SK-N-SH treated with all-trans-retinoic acid at 6 μM for 48 hours (cell line): ENCODE measurements around the gene TMEM107.

Experiments
- ATAC-seq: fragments of 200-7000 bp; cut with Tn5 transposase; 3 replicates; pipeline ENCODE4 v1.9.1; 2020; ENCODE audit warnings: mild to moderate bottlenecking, moderate library complexity
- ARNTL ChIP-seq: fragments of 450-650 bp; formaldehyde crosslinking; IDR thresholded peaks from 2 replicates; pipeline ENCODE4 v1.5.0; 2020; ENCODE audit warnings: low read depth, mild to moderate bottlenecking, moderate library complexity, borderline replicate concordance
- BACH2 ChIP-seq: fragments of 250-450 bp; sonication (Bioruptor Pico); IDR thresholded peaks from 2 replicates; pipeline ENCODE4 v1.9.0; 2021; ENCODE audit warnings: mild to moderate bottlenecking, borderline replicate concordance
- CSDC2 ChIP-seq: fragments of 250-450 bp; sonication (Bioruptor Pico); IDR thresholded peaks from 2 replicates; pipeline ENCODE4 v1.5.0; 2020; ENCODE audit warnings: mild to moderate bottlenecking, moderate library complexity
- ESRRG ChIP-seq: fragments of 250-450 bp; sonication (Bioruptor Pico); IDR thresholded peaks from 2 replicates; pipeline ENCODE4 v1.6.1; 2021; ENCODE audit warnings: mild to moderate bottlenecking
- GLIS3 ChIP-seq: fragments of 250-450 bp; sonication (Bioruptor Pico); IDR thresholded peaks from 2 replicates; pipeline ENCODE4 v1.5.0; 2020; ENCODE audit warnings: mild to moderate bottlenecking, moderate library complexity
- ISL1 ChIP-seq: fragments of 250-450 bp; sonication (Bioruptor Pico); IDR thresholded peaks from 2 replicates; pipeline ENCODE4 v2.1.2; 2022; ENCODE audit warnings: mild to moderate bottlenecking, moderate library complexity
- OSR1 ChIP-seq: fragments of 250-450 bp; sonication (Bioruptor Pico); IDR thresholded peaks from 2 replicates; pipeline ENCODE4 v1.8.0; 2022; ENCODE audit warnings: moderate library complexity, mild to moderate bottlenecking, inconsistent platforms
- PPARA ChIP-seq: fragments of 250-450 bp; sonication (Bioruptor Pico); IDR thresholded peaks from 2 replicates; pipeline ENCODE4 v1.5.0; 2020; ENCODE audit warnings: mild to moderate bottlenecking, borderline replicate concordance
- RARB ChIP-seq: fragments of 250-450 bp; sonication (Bioruptor Pico); IDR thresholded peaks from 2 replicates; pipeline ENCODE4 v1.8.0; 2021; ENCODE audit warnings: mild to moderate bottlenecking, moderate library complexity
- TCF4 ChIP-seq: fragments of 250-450 bp; sonication (Bioruptor Pico); IDR thresholded peaks from 2 replicates; pipeline ENCODE4 v1.8.0; 2021; ENCODE audit warnings: mild to moderate bottlenecking, moderate library complexity, borderline replicate concordance
- TOX ChIP-seq: fragments of 250-450 bp; sonication (Bioruptor Pico); IDR thresholded peaks from 2 replicates; pipeline ENCODE4 v1.8.0; 2021; ENCODE audit warnings: mild to moderate bottlenecking, moderate library complexity, borderline replicate concordance
- ZC3H10 ChIP-seq: fragments of 250-450 bp; sonication (Bioruptor Pico); IDR thresholded peaks from 2 replicates; pipeline ENCODE4 v1.5.1; 2021; ENCODE audit warnings: mild to moderate bottlenecking, moderate library complexity
- ZNF70 ChIP-seq: fragments of 450-650 bp; formaldehyde crosslinking; IDR thresholded peaks from 2 replicates; pipeline ENCODE4 v1.5.0; 2020; ENCODE audit warnings: mild to moderate bottlenecking, moderate library complexity
- ZNF8 ChIP-seq: fragments of 450-650 bp; formaldehyde crosslinking; IDR thresholded peaks from 2 replicates; pipeline ENCODE4 v1.5.0; 2020; ENCODE audit warnings: mild to moderate bottlenecking, moderate library complexity
- TF ChIP-seq, protein P1 (sequence below): fragments of 250-450 bp; sonication (Bioruptor Pico); IDR thresholded peaks from 2 replicates; pipeline ENCODE4 v1.5.0; 2020; ENCODE audit warnings: mild to moderate bottlenecking, moderate library complexity
- TF ChIP-seq, protein P2 (sequence below): fragments of 250-450 bp; sonication (Bioruptor Pico); IDR thresholded peaks from 2 replicates; pipeline ENCODE4 v1.5.1; 2020; ENCODE audit warnings: low read depth, mild to moderate bottlenecking, moderate library complexity
- TF ChIP-seq, protein P3 (sequence below): fragments of 250-450 bp; sonication (Bioruptor Pico); IDR thresholded peaks from 2 replicates; pipeline ENCODE4 v1.8.0; 2020; ENCODE audit warnings: mild to moderate bottlenecking, moderate library complexity, borderline replicate concordance
- TF ChIP-seq, protein P4 (sequence below): fragments of 250-450 bp; sonication (Bioruptor Pico); IDR thresholded peaks from 2 replicates; pipeline ENCODE4 v1.8.0; 2021; ENCODE audit warnings: low read depth, mild to moderate bottlenecking, moderate library complexity, borderline replicate concordance

Gene TMEM107

DNA sequence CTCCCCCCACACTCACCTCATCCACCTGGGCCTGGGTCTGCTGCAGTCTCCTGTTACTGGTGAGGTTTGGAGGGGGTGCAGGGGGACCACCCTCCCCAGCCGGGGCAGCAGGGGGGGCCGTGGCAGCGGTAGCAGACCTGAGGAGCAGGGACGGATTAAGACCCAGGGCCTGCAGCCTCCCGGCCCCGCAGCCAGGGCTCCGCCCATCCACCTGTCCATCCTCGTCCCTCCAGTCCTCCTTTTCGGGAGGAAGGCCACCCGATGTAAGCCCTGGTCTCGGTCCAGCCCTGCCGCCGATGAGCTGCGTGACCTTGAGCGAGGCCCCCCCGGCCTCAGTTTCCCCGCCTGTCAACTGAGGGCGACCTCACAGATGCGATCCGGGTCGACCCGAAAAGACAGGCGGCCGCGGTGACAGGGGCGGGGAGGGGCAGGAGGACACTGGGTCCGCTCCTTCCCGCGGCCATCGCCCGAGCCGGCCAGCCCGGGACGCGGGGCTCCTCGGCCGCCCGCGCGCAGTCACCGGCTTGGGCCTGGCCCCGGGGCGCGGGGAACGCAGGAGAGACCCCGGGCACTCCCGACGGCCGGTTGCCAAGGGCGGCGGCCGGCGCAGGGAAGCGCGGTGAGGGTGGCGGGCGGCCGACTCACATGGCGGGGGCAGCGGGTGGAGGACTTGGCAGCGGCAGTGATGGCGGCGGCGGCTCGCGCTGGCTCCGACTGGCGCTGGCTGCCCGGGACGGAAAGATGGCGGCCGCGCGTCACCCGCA lies 13.8 kb downstream of the TMEM107 start, which contains the start of gene VAMP2 (continued):
- TF ChIP-seq, protein P1, sequence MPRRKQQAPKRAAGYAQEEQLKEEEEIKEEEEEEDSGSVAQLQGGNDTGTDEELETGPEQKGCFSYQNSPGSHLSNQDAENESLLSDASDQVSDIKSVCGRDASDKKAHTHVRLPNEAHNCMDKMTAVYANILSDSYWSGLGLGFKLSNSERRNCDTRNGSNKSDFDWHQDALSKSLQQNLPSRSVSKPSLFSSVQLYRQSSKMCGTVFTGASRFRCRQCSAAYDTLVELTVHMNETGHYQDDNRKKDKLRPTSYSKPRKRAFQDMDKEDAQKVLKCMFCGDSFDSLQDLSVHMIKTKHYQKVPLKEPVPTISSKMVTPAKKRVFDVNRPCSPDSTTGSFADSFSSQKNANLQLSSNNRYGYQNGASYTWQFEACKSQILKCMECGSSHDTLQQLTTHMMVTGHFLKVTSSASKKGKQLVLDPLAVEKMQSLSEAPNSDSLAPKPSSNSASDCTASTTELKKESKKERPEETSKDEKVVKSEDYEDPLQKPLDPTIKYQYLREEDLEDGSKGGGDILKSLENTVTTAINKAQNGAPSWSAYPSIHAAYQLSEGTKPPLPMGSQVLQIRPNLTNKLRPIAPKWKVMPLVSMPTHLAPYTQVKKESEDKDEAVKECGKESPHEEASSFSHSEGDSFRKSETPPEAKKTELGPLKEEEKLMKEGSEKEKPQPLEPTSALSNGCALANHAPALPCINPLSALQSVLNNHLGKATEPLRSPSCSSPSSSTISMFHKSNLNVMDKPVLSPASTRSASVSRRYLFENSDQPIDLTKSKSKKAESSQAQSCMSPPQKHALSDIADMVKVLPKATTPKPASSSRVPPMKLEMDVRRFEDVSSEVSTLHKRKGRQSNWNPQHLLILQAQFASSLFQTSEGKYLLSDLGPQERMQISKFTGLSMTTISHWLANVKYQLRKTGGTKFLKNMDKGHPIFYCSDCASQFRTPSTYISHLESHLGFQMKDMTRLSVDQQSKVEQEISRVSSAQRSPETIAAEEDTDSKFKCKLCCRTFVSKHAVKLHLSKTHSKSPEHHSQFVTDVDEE, result no peak
- no peak for TF ChIP-seq BACH2 (CRISPR knock-in tag)
- no peak for TF ChIP-seq ZC3H10 (CRISPR knock-in tag)
- TF ChIP-seq, protein P2, sequence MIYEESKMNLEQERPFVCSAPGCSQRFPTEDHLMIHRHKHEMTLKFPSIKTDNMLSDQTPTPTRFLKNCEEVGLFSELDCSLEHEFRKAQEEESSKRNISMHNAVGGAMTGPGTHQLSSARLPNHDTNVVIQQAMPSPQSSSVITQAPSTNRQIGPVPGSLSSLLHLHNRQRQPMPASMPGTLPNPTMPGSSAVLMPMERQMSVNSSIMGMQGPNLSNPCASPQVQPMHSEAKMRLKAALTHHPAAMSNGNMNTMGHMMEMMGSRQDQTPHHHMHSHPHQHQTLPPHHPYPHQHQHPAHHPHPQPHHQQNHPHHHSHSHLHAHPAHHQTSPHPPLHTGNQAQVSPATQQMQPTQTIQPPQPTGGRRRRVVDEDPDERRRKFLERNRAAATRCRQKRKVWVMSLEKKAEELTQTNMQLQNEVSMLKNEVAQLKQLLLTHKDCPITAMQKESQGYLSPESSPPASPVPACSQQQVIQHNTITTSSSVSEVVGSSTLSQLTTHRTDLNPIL (CRISPR knock-in tag), result no peak

DNA sequence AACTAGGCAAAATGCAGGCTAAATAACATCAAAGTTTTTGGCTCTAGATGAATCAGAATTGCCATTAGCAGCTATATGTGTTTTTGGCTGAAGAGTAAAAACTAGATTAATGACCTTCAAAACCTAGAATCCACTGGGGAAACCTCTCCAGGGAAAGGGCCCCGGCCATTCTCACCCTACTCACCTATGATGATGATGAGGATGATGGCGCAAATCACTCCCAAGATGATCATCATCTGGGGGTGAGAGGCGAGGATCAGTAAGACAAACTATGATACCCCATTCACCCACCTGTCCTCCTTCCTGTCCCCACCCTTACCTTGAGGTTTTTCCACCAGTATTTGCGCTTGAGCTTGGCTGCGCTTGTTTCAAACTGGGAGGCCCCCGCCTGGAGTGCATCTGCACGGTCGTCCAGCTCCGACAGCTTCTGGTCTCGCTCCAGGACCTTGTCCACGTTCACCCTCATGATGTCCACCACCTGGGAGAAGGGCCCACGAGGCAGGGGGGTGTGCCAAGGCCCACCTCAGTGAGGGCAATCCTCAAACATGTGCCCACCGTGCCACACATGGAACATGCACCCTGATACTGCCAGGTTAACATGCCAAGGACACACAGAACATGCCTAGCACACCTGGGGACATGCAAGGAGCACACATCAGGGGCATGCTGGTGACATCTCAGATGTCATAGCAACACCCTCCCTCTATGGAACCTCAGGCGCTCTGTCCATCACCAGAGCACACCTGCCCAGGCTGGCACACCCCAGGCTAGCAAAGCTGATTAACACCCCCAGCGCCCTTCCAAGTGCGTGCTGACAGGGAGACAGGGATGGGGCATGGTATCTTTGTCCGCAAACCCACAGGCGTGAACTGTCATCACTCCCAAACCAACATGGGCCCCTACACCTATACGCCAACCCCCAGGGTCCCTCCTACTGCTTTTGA lies 14.6 kb downstream of the TMEM107 start:
- TF ChIP-seq, protein P3, sequence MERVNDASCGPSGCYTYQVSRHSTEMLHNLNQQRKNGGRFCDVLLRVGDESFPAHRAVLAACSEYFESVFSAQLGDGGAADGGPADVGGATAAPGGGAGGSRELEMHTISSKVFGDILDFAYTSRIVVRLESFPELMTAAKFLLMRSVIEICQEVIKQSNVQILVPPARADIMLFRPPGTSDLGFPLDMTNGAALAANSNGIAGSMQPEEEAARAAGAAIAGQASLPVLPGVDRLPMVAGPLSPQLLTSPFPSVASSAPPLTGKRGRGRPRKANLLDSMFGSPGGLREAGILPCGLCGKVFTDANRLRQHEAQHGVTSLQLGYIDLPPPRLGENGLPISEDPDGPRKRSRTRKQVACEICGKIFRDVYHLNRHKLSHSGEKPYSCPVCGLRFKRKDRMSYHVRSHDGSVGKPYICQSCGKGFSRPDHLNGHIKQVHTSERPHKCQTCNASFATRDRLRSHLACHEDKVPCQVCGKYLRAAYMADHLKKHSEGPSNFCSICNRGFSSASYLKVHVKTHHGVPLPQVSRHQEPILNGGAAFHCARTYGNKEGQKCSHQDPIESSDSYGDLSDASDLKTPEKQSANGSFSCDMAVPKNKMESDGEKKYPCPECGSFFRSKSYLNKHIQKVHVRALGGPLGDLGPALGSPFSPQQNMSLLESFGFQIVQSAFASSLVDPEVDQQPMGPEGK (CRISPR knock-in tag), result no peak
- no peak for TF ChIP-seq GLIS3 (CRISPR knock-in tag)
- ATAC-seq, result no peak

DNA sequence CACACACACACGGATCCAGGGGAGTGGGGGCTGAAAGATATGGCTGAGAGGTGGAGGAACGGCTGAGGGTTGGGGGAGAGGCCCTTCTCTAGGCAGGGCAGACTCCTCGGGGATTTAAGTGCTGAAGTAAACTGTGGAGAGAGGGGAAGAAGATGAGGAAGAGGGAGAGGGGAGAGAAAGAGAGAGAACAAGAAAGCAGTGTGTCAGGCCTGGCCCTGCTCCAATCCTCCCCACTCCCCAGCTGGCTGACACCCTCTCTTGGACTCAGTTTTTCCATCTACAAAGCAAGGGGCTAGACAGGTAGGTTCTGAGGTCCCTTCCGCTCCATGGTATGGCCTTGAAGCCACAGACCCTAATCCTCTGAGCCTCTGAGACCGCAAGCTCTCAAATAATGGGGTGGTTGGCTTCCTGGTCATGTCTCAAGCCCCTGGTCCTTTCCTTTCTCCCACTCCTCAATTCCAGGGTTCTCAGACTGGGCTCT lies 15.4 kb downstream of the TMEM107 start:
- ATAC-seq, result no peak
- TF ChIP-seq, protein P4, sequence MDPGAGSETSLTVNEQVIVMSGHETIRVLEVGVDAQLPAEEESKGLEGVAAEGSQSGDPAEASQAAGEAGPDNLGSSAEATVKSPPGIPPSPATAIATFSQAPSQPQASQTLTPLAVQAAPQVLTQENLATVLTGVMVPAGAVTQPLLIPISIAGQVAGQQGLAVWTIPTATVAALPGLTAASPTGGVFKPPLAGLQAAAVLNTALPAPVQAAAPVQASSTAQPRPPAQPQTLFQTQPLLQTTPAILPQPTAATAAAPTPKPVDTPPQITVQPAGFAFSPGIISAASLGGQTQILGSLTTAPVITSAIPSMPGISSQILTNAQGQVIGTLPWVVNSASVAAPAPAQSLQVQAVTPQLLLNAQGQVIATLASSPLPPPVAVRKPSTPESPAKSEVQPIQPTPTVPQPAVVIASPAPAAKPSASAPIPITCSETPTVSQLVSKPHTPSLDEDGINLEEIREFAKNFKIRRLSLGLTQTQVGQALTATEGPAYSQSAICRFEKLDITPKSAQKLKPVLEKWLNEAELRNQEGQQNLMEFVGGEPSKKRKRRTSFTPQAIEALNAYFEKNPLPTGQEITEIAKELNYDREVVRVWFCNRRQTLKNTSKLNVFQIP (CRISPR knock-in tag), result no peak
- TF ChIP-seq CSDC2 (no peak), TOX (no peak), PPARA (CRISPR knock-in tag) (no peak), BACH2 (CRISPR knock-in tag) (no peak), TCF4 (CRISPR knock-in tag) (no peak), ZNF70 (CRISPR knock-in tag) (no peak), ISL1 (CRISPR knock-in tag) (no peak), ZNF8 (CRISPR knock-in tag) (no peak), ZC3H10 (CRISPR knock-in tag) (no peak), ESRRG (CRISPR knock-in tag) (no peak), GLIS3 (CRISPR knock-in tag) (no peak), OSR1 (CRISPR knock-in tag) (no peak), ARNTL (CRISPR knock-in tag) (no peak), RARB (no peak)
- TF ChIP-seq, protein P1, result no peak
- TF ChIP-seq, protein P2 (CRISPR knock-in tag), result no peak
- TF ChIP-seq, protein P3 (CRISPR knock-in tag), result no peak
- TF ChIP-seq, all 23 proteins: peak for 0
